Ammon's horn (tissue), 1 donor: Measurements from ENCODE around the gene KPNA1.

ENCODE experiments used
- DNase-seq: peaks from one replicate; pipeline ENCODE4 v3.0.0-alpha.2; 2016; ENCODE audit warnings: low spot score

The KPNA1 gene

DNA sequence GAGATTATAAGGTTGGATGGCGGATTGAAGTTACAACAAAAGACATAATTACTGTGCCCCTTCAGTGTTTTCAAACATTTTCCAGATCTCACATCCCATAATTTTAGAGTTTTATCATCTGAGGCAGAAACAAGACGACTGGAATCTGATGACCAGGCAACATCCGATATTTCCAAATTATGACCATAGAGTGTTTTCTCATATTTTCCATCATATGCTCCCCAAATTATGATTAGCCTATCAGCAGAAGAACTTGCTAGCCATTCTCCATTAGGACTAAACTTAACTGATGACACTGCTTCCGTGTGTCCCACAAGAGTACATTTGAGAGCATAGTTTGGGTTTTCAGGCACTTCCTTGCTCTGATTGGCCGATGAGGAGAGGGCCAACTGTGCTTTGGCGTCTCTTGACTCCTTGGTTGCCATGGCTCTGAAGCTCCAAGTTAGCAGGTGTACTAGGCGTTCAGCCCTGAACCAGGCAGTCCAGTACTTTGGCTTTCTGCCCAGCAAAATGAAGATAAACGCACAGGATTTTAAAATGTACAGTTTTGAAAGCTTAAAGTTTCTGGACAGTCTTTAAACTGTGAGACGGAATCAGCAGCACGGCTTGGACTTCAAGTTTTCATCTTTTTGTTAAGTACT lies 99.5 kb downstream of the KPNA1 start:
- DNase-seq = peak; percentile 54

GRCh38 chr3:122414391-122414790 lies 100.3 kb downstream of the KPNA1 start:
- no peak for DNase-seq

DNA sequence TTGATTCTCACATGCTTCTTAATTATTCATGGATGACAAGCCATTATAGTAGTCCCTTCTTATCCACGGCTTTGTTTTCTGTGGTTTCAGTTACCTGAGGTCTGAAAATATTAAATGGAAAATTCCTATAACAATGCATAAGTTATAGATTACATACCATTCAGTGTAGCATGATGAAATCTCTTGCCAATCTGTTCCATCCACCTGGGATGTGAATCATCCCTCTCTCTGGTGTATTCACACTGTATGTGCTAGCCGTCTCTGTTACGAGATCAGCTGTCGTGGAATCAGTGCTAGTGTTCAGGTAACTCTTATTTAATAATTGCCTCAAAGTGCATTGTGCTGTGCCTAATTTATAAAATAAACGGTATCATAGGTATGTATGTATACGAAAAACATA lies 104.1 kb downstream of the KPNA1 start:
- DNase-seq = no peak

- DNase-seq = no peak
These were observed 104.6 kb downstream of the KPNA1 start for GRCh38 chr3:122410111-122410510.

DNA sequence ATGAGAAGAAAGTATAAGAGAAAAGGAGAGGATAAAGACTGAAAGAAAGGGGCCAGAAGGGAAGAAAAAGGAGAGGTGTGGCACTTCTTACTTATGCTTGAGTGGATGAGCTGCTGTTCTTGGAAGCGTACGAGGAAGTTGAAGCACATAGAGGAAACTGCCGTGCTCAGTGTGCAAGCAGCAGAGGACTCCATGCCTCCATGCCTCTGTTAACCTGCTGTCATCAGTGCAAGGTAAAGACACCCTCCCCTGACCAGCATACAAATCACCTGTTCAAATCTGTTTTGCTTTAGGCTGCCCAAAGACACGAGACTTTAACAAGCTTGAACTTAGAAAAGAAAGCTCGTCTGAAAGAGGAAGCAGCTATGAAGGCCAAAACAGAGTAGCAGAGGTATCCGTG lies 105.3 kb downstream of the KPNA1 start:
- DNase-seq = peak; percentile 40

- DNase-seq = no peak
These were observed 106.8 kb downstream of the KPNA1 start for GRCh38 chr3:122407946-122408345.

GRCh38 chr3:122406198-122406597 lies 108.5 kb downstream of the KPNA1 start:
- DNase-seq = no peak

- DNase-seq = no peak
These were observed 109.7 kb downstream of the KPNA1 start for GRCh38 chr3:122405015-122405414.

GRCh38 chr3:122403489-122403888 lies 111.2 kb downstream of the KPNA1 start:
- DNase-seq = no peak

- no peak for DNase-seq
These were observed 115.8 kb downstream of the KPNA1 start for GRCh38 chr3:122398920-122399319.

GRCh38 chr3:122397201-122397600 lies 117.5 kb downstream of the KPNA1 start:
- DNase-seq = no peak

GRCh38 chr3:122396511-122396910 lies 118.2 kb downstream of the KPNA1 start:
- DNase-seq = no peak

DNA sequence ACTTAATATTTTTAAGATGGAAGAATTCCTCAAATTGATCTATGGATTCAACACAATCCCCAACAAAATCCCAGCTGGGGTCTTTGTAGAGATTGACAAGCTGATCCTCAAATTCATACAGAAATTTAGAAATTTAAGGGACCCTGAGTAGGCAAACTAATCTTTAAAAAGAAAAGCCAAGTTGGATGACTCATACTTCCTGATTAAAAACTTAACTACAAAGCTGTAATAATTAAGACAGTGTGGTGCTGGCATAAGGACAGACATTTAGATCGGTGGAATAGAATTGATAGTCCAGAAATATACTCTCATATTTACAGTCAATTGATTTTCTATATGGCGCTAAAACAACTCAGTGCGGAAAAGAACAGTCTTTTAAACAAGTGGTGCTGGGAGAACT lies 119.2 kb downstream of the KPNA1 start:
- no peak for DNase-seq

DNA sequence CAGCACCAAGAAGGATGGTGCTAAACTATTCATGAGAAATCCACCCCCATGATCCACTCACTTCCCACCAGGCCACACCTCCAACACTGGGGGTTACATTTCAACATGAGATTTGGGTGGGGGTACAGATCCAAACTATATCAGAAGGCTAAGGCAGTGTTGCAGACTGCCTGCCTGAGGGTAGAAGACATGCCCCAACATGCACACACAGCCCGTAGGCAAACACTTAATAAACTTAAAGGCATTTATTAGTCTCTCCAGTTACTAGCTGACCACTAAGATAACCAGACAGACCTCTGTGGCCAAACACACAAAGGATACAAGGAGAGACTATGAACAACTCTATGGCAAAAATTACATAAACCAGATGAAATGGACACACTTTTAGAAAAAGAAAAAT lies 120.6 kb downstream of the KPNA1 start:
- no peak for DNase-seq

- peak; percentile 65 for DNase-seq
These were observed 121.6 kb downstream of the KPNA1 start for GRCh38 chr3:122392868-122393844.

GRCh38 chr3:122391681-122392446 lies 122.9 kb downstream of the KPNA1 start:
- DNase-seq = no peak

GRCh38 chr3:122390665-122391064 lies 124.1 kb downstream of the KPNA1 start:
- DNase-seq = no peak

DNA sequence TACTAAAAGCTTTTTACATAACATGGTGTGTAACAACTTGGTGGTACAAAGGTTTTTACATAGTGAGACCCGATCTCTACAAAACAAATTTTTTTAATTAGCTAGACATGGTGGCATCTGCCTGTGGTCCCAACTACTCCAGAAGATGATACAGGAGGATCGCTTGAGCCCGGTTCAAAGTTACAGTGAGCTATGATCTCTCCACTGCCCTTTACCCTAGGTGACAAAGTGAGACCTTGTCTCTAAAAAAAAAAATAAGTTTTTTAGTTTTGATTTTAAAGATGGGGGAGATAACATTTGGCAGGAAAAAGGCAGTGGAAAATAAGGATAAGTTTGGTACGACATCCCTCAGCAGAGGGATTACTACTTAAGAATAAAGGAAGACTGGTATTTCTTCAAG lies 124.8 kb downstream of the KPNA1 start:
- no peak for DNase-seq

DNA sequence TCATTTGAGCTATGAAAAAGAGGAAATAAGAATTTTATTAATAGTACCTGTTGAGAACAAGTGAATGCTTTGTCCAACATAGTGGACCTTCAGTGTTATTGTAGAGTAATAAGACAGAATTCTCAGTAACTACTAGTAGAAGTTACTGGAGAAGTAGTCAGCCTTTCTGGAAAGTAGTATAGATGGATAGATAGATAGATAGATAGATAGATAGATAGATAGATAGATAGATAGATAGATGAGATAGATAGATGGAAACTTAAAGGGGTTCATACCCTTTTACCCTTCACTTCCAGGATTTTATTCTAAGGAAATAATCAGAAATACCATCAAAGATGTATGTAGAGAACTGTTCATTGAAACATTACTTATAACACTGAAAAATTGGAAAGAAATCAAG lies 125.5 kb downstream of the KPNA1 start:
- no peak for DNase-seq

- no peak for DNase-seq
These were observed 127.0 kb downstream of the KPNA1 start for GRCh38 chr3:122387709-122388108.

DNA sequence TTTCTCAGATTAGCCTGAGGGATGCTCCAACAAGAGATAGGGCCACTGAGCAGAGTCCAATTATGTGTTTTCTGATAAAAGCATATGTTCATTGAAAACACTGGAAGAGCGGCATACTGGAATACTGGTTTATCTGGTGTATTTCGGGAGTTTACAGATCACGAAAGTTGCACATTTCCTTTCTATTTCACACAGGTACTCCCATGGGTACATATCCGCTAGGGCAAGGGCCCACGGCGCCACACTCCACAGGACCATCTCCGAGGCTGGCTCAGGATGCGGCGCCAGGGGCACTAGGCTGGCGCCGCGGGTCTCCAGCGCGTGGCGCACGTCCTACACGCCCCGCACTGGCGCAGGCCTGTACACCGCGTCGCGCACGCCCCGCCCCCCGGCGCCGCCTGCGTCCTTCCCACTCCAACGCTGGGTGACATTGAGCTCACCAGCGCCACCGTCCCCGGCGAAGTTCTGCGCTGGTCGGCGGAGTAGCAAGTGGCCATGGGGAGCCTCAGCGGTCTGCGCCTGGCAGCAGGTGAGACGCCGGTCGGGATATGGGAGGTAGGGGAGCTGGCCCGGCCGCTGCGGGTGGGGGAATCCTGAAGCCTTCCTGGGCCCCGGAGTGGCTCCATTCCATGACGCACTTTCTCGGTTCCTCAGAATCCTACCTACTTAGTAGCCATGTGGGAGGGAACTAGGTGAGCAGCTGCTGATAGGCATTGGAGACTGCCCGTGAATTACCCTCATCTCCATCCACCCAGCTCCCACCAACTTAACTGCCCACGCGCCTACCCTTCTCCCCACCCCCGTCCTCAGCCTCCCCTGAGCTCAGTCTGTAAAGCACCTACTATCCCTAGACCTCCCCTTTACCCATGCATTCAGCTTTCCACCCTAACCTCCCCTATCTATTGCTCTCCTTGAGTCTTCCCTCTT lies 130.7 kb downstream of the KPNA1 start, which contains the start of gene FAM162A:
Gene FAM162A (plus strand): TSS at position 412 of the 927 bp plus-strand sequence. CDS start 84 bp downstream, at position 496.
- DNase-seq = peak; percentile 97
